GM18870 (cell line): ENCODE data around the gene CCDC188.

Experiments
- ATAC-seq: cut with Tn5 transposase; IDR thresholded peaks from one replicate; pipeline ENCODE4 v1.9.1; 2021; ENCODE audit warnings: moderate library complexity; ENCODE audit not compliant: unreplicated experiment

CCDC188 gene

DNA sequence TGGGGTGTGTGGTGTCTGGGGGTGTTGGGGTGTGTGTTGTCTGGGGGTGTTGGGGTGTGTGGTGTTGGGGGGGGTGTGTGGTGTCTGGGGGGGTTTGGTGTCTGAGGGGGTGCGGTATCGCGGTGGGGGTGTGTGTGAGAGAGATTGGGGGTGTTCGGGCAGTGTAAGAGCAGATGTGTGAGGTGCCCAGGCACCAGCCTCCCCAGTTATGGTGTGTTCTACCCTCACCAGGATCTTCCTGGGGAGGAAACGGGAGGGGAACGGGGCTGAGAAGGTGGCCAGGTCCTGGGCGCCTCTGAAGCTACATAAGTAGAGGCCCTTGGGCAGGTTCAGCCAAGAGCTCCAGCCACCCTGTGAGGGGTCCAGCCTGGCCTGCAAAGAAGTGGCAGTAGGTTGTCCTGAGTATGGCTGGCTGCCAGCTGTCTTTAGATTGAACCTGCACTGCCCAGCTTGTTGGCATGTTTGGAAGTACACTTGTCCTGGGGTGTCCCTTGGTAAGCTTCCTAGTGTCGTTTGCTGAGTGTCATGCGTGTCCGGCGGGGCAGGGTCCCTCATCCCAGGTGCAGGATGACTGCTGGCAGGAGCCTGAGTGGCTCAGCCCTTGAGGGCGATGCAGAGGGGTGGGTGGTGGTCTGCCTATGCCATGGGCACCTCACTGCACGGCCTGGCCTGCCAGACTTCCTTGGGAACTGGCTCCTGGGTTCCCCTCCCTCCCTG, 27.3 kb downstream of the CCDC188 start:
- ATAC-seq, result no peak

DNA sequence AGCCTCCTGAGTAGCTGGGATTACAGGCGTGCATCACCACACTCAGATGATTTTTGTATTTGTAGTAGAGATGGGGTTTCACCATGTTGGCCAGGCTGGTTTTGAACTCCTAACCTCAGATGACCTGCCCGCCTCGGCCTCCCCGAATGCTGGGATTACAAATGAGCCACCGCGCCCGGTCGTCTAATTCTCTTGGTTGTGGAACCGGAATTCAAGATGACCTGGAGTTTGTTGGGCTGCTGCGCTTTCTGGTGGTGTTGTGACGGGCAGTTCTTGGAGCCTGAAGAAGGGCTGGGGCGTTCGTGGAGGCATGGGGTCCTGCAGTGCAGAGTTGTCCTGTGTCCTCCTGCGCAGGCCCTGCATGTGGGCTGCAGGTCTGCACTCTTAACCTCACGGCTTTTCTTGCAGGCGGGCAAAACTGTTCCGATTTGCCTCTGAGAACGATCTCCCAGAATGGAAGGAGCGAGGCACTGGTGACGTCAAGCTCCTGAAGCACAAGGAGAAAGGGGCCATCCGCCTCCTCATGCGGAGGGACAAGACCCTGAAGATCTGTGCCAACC, 28.9 kb downstream of the CCDC188 start:
- ATAC-seq, result no peak

GRCh38 chr22:20118300-20119020, 32.4 kb downstream of the CCDC188 start:
- ATAC-seq, result no peak

DNA sequence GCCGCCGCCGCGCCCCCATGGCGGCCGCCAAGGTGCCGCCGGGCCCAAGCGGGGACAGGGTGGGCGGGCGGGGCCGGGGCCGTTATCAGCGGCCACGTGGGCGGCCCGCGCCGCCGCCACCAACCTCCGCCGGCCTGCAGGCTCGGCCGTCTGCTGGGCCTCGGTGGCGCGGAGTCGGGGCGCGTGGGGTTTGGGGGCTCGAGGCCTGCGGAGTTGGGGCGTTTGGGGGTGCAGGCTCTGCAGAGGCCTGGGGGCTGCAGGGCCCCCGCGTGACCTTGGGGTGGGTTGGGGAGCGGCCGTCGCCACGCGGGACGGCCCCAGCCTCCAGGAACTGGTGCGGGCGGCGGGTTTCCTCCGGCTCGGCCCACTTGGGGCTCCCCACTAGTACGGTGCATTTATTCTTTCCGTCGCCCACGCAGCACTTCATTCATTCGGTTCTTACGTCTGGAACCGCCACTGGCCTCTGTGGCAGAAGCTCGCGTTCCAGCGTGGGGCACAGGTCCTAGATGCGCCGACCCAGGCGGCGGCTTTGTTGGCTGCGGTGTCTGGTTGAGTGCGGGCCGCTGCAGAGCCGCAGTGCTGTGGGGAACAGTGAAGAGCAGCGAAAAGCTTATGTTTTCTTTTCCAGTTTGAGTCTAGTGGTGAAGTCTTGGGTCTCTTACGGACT, 33.1 kb downstream of the CCDC188 start:
- no peak for ATAC-seq

DNA sequence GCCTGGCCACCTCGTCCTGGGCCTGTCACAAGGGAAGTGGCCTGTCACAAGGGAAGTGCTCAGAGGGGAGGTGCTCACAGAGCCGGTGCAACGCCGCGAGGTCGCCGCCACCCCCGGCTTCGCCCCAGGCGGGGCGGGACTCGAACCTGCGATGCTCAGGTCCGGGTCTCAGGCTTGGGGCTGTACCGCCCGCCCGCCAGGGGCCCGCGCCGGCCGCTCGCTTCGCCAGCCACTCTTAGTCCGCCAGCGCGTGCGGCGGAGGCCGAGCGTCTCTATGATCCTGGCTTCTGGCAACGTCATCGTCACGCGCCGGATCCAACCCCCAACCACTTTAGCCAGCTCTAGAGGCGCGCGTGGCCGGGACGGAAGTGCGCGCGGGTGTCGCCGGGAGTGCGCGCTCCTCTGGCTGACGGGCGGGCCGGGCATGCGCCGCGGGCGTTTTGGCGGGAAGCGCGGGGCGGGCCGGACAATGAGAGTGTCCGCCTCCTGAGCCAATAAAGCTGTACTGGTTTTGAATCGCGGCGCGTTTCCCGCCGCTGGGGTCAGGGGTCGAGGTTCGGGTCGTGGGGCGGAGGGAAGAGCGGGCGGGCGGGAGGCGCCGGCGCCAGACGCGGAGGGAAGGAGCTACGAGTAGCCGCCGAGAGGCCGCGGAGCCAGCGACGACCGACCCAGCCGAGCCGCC, 33.8 kb downstream of the CCDC188 start, which contains the start of gene TRMT2A:
TRMT2A (minus strand) TSS at position 276 of the 682 bp plus-strand sequence. CDS start 320 bp downstream, outside the sequence.
- ATAC-seq, result peak; percentile 71

- no peak for ATAC-seq
Measured at GRCh38 chr22:20116376-20116950, 34.4 kb downstream of the CCDC188 start.

- no peak for ATAC-seq
Measured at GRCh38 chr22:20115691-20116375, 35.0 kb downstream of the CCDC188 start, which contains the start of gene RANBP1. TSS of gene RANBP1 (plus strand) at chr22:20116104. CDS start at chr22:20116185, 81 bp downstream.

DNA sequence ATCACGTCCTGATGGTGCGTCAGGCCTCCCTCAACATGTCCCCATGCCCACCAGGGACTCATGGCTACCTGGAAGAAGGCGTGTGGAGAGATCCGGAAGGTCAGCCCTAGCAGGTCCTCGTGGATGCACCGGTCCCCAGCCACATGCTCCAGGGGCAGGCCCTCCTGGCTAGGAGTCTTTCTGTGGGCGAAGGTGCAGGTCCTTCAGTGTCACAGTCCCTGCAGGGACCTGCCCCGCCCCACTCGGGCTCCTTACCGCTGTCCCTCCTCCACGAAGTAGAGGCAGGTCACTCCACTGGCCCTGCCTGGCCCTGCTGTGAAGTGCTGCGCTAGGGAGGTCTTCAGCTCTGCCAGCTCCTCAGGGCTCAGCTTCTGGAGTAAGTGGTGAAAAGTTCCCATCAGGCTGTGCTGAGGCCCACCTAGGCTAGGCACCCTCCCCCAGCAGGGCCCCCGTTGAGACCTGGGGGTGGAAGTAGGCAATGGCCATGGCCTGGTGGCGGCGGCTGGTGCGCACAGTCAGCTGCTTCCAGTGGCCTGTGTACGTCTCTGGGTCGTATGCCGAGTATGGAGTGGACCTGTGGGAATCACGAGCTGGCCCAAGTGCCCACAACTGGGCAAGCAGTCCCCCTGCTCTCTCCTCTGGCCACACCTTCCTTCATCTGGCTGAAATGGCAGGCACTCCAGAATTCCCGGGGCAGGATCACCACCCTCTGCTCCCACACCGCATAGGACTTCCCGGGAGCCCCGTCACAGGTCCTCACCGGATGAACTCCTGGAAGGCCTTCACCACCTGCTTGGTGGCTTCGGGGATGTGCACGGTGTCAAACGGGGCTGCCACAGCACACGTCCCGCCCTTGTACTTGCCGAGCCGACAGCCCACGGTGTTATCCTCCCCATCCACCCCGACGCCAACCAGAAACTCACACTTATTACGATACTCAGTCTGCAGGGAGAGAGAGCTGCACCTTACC, 36.1 kb downstream of the CCDC188 start:
- ATAC-seq, result no peak

GRCh38 chr22:20113551-20114310, 37.1 kb downstream of the CCDC188 start:
- no peak for ATAC-seq

DNA sequence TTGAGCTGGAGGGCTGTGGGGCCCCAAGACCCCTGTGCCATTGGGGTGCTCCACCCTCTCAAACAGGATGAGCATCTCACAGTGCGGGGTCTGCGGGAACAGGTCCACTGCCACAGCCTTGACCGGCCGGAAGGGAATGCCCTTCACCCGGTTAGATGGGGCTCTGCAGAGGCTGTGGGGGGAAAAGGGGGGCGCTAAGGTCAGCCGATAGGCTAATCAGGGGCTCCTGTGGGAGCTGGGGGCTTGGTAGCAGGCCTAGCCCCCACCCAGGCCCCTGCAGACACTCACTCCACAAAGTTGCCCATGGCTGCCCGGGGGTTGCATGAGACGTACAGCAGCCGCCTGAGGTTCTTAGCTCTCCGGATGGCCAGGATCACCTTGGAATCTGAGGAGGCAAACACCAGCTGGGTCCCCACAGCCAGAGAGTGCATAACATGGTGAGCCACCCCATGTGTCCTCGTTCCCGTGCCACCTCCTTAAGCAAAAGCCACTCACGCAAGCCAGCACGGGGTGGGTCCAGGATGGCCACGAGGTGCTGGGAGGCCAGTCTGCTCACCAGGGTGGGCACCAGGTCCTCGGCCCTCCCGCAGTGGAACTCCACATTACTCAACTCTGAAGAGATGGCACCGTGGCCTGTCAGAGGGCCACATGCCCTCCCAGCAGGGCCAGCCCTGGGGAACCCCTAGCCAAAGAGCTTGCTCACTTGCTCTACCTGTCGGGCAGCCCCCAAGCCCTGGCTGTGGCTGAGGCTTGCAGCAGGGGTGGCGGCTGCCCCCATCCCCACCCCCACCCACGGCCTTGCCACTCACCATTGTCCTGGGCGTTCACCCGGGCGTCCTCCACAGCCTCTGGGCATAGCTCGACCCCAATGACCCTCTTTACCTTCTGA, 38.0 kb downstream of the CCDC188 start:
- ATAC-seq, result no peak

- no peak for ATAC-seq
Measured at GRCh38 chr22:20111689-20112622, 38.9 kb downstream of the CCDC188 start.

DNA sequence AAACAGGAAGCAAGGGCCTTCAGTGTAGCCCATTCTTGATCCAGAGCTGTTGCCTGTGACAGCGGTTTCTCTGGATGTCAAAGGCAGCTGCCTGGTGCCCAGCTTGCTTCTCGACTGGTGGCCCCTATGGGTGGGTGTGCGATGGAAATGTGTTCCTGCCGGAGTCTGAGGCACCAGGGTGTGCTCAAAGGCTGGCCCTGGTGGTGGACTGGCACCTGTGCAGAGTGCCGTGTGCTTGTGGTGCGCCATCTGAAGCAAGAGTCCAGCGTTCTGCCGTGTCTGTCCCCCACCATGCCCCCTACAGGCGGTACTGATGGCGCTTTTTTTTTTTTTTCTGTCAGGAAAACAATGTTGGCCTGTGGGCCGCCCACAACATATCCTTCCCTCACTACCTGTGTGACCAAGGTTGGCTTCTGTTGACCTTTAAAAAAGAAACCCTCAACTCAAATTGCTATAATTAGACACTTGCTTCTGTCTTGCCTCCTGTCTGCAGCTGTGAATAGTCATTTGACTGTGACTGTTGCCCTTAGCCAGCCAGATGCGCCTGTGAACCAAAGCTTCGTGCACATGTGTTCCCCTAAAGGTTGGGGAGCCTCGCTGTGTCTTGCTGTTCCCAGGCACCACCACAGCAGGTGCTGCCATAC, 39.7 kb downstream of the CCDC188 start:
- no peak for ATAC-seq

DNA sequence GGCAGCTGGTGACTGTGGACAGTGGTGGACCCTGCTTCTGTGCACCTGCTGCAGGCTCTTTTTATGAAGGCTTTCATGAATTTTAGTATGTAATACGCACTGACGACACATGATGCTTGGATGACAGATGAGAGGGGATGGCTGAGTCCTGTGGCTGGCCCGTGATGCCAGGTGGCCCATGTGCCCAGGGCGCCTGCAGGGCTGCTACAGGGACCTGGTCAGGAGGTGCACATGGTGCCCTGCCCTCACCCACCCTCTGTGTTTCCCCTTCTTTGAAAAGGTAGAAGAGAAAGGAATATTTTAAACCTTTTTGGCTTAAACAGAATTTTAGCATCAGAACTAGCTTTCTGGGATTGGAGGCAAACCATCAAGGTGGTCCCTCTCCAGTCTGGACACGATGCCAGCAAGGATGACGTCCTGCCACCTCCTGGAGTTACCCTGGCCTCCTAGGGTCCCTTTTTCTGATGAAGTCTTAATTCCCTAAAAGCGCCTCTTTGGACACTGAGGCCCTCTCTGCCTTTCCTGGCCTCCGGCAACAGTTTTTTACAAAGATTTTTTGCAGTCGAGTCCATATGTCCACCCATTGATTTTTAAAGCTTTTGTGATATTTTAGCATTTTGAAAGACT, 40.4 kb downstream of the CCDC188 start:
- no peak for ATAC-seq

DNA sequence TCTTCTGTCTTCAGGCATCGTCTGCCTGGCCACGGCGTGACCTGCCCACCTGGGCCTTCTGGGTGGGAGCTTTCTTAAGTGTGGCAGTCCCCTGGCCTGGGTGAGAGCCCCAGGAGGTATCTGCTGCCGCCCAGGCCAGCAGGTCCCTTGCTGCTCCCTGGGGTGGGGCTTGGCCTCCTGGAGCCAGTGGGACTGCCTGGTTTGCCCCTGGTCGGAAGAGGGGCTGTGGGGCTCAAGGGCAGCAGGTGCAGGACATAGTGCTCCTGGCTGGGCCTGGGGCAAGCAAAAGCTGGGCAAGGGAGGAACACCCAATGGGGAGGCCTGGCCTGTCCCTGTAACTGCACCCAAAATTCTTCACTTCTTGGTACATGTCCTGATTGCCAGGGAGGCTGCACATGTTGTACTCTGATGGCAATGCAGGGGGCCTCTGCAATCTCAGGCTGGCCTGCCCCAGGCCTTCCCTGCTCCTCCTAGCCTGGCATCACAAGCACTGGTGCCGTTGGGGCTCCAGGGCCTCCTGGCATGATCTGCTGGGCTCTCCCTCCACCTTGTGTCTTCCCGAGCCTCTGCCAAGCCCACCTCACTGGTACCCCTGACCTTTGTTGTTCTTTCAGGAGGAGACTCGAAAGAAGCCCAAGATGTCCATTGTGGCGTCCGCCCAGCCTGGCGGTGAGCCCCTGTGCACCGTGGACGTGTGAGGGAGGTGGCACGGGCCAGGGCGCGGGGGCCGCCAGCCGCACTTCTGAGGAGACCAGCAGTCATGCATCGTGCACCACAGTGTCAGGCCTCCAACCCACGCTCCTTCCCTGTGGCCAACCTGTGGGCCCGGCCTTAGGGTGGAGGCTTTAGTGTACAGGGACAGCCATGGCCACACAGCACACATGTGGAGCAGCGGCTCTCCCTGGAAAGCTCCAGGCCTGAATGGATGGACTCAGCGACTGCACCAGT, 41.2 kb downstream of the CCDC188 start:
- ATAC-seq, result no peak
